Body of pancreas (tissue), 4 donors: Measurements from ENCODE around the gene NHERF1. TPM values are rescaled to one million over a fixed set of nuclear protein-coding genes. Genes with fewer than 3 reads are reported as not detected.

Experiments used
- ATAC-seq: fragments of 150-250 bp; one replicate; pipeline ENCODE4 v1.9.1; 2016
- DNase-seq, 4 donors: peaks; one replicate each; pipeline ENCODE4 v3.0.0-alpha.2; 2019
- H3K27ac ChIP-seq, 4 donors: fragments of 200-600 bp; sonication (generic); 1 replicate in 3 of 4; 2 replicates in 1 of 4; pipeline versions ENCODE4 v1.5.1 to v1.6.1; 2016 to 2019; ENCODE audit warnings: mild to moderate bottlenecking in 1 of 4, mixed read lengths in 1 of 4, moderate library complexity in 1 of 4
- H3K27me3 ChIP-seq, 2 donors: fragments of 200-600 bp; sonication (generic); one replicate each; pipeline ENCODE4 v1.6.0; 2016; ENCODE audit warnings: mild to moderate bottlenecking in 1 of 2
- H3K36me3 ChIP-seq, 2 donors: fragments of 200-600 bp; sonication (generic); replicated peaks in 1 of 2; 2 replicates each; pipeline ENCODE4 v1.5.1; 2016; ENCODE audit warnings: low read depth in 2 of 2; ENCODE audit not compliant: insufficient read depth in 1 of 2
- H3K4me1 ChIP-seq: fragments of 200-600 bp; sonication (generic); one replicate; pipeline ENCODE4 v1.6.0; 2016
- H3K4me3 ChIP-seq, 2 donors: fragments of 200-600 bp; sonication (generic); 1 replicate in 1 of 2; 2 replicates in 1 of 2; pipeline ENCODE4 v1.5.1; 2016 to 2019
- H3K9me3 ChIP-seq, 3 donors: fragments of 200-600 bp; sonication (generic); 1 replicate in 2 of 3; 2 replicates in 1 of 3; pipeline ENCODE4 v1.5.1; 2016
- POLR2A ChIP-seq, 3 donors: fragments of 450-650 bp; IDR thresholded peaks; one replicate each; pipeline ENCODE4 v1.6.1; 2016; ENCODE audit warnings: antibody characterized with exemption in 3 of 3, mild to moderate bottlenecking in 2 of 3
- WGBS, 2 donors: methylation state at CpG; one replicate each; pipeline ENCODE4 v1.1.5; 2017; 5-methylcytosine and 5-hydroxymethylcytosine counted together
- intact Hi-C: fragments of 100-400 bp; cut with DNase I; formaldehyde crosslinking; loops from one replicate; pipeline ENCODE4 v1.15.1; 2023
- total RNA-seq, 2 donors: library from RNA; depleted of rRNA; stranded (reverse); fragments of >200 nt; gene quantifications; one replicate each; pipeline ENCODE4 v1.1.0, GENCODE V29; 2016
- TF ChIP-seq, protein P1 (sequence below), 7 experiments: fragments of 450-650 bp in 4 of 7; fragments of 200-600 bp in 3 of 7; sonication (generic) in 3 of 7; IDR thresholded peaks; one replicate each; pipeline ENCODE4 v1.5.1; 2016 to 2019; ENCODE audit warnings: antibody characterized with exemption in 7 of 7

The NHERF1 gene
- total RNA-seq, 2 donors from 2014 or later = 56.6 to 64.9 TPM

DNA sequence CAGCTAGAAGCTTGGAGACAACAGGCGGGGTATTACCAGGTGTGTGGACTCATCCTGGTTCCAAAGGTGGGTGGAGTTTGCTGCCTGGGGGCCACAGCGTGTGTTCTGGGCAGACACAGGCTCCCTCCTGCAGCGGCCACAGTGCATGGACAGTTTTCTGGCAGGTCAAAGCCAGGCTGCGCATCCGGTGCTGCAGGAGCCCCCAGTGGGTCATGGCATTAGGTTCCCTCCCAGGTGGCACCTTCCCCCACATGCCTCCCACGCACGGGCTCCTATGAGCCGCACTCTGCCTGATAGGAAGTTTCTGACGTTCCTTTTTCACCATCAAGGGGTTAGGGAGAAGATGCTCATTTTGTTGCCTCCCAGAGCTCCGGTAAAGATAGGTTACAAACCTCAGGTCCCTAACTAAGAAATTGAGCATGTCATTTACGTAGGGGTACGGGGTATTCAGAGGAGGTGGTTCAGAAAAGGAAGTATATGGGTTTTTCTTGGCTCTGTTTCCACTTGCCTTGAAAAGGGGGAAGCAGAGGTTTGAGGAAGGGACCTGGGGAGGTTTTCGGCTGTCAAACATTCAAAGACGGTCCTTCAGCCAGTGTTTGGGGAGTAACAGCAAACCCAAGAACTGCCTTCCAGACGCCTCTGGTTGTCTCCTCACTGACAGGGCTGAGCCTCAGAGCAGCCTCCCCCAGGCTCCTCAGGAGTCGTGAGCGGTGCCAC lies 60.4 kb downstream of the NHERF1 start:
- Histone ChIP-seq H3K4me3 (no peak overlapping the region), H3K27ac (no peak overlapping the region), H3K27me3 (no peaks in the 10 kb centered on the region), H3K4me1 (no peaks in the 10 kb centered on the region), H3K36me3 (no peaks in the 10 kb centered on the region), H3K9me3 (no peaks in the 10 kb centered on the region)
- 86 to 91% methylated on average over 11 to 17 of the region's 17 CpGs for WGBS, 2 donors
- intact Hi-C loops = no loop called here
- no peak for ATAC-seq
- DNase-seq = no peak
- no peak for TF ChIP-seq POLR2A (IDR thresholded peaks at IDR 0.05)
- TF ChIP-seq, protein P1, sequence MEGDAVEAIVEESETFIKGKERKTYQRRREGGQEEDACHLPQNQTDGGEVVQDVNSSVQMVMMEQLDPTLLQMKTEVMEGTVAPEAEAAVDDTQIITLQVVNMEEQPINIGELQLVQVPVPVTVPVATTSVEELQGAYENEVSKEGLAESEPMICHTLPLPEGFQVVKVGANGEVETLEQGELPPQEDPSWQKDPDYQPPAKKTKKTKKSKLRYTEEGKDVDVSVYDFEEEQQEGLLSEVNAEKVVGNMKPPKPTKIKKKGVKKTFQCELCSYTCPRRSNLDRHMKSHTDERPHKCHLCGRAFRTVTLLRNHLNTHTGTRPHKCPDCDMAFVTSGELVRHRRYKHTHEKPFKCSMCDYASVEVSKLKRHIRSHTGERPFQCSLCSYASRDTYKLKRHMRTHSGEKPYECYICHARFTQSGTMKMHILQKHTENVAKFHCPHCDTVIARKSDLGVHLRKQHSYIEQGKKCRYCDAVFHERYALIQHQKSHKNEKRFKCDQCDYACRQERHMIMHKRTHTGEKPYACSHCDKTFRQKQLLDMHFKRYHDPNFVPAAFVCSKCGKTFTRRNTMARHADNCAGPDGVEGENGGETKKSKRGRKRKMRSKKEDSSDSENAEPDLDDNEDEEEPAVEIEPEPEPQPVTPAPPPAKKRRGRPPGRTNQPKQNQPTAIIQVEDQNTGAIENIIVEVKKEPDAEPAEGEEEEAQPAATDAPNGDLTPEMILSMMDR (IDR thresholded peaks at IDR 0.05) = no peak

DNA sequence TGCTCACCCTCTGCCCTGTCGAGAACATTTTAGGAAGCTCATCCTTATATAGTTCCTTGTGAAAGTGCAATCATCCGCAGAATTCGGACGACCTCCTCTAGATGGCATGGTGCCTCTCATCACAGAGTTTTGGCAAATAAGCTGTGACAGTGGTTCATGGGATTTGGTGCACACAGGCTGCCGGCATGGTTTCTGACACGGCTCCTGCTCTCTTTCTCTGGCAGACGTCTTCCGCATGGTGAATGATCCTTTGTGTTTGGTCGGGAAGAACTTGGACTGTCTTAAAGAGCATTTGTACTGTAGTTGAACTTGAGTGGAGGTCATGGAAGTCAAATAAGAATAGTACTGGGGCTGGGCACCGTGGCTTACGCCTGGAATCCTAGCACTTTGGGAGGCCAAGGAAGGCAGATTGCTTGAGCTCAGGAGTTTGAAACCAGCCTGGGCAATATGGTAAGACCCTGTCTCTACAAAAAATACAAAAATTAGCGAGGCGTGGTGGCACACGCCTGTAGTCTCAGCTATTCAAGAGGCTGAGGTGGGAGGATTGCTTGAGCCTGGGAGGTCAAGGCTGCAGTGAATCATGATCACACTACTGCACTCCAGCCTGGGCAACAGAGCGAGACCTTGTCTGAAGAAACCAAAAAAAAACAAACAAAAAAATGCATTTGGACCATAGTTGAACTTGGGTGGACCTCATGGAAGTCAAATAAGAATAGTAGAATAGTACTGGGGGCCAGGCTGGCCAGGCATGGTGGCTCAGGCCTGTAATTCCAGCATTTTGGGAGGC lies 62.5 kb downstream of the NHERF1 start:
- Histone ChIP-seq H3K4me3 (no peak overlapping the region), H3K27me3 (no peaks in the 10 kb centered on the region), H3K27ac (no peak overlapping the region), H3K9me3 (no peaks in the 10 kb centered on the region), H3K4me1 (no peaks in the 10 kb centered on the region), H3K36me3 (no peaks in the 10 kb centered on the region)
- intact Hi-C loops = no loop called here
- TF ChIP-seq POLR2A (IDR thresholded peaks at IDR 0.05) = no peak
- TF ChIP-seq, protein P1 (IDR thresholded peaks at IDR 0.05) = no peak
- WGBS, 2 donors = 87 to 88% methylated on average over 15 of the region's 15 CpGs
- DNase-seq = no peak
- no peak for ATAC-seq

DNA sequence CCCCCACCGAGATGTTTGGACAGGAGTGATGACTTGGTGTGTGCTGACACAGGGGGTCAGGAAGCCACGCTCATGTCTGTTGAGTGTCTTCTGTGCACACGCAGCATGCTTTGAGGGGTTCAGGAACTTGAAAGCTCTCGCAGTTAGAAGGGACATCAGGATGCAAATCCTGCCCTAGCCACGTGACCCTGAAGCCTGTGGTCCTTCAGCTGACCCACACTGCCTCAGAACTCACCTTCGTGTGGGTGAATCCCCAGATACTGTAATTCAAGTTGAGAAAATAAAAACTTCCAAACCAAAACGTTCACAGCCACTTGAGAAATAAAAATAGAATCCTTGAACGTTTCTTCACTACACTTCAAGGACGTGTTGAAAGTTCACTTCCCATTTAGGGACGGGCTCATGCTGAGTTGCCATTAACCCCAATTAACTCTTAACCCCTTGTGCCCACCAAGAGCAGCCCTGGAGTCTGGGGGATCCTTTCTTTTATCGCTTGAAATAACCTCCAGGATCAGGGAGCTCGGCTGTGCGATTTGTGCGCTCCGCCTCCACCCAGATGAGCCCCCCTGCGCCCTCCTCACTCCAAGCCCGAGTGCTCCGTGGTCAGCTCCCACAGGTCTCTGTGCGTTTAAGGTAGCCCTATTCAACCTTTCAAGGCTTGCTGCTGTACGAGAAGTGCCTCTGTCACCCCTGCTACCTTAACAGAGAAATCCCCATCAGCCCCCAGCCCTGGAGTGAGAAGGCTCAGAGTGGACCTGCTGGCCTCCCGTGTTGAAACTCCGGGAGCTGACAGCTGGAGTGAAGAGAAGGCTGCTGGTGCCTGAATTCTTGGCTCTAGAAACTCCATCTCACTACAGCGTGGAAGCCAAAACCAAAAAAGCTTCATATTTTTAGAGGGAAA lies 63.9 kb downstream of the NHERF1 start:
- intact Hi-C loops = no loop called here
- H3K36me3 ChIP-seq = no peaks in the 10 kb centered on the region
- no peak for ATAC-seq
- H3K4me1 ChIP-seq = no peaks in the 10 kb centered on the region
- H3K9me3 ChIP-seq = no peaks in the 10 kb centered on the region
- H3K4me3 ChIP-seq = no peak overlapping the region
- DNase-seq = no peak
- TF ChIP-seq POLR2A (IDR thresholded peaks at IDR 0.05) = no peak
- TF ChIP-seq, protein P1 (IDR thresholded peaks at IDR 0.05) = no peak
- H3K27me3 ChIP-seq = no peaks in the 10 kb centered on the region
- 59 to 71% methylated on average over 21 to 23 of the region's 23 CpGs for WGBS, 2 donors
- no peak overlapping the region for H3K27ac ChIP-seq

DNA sequence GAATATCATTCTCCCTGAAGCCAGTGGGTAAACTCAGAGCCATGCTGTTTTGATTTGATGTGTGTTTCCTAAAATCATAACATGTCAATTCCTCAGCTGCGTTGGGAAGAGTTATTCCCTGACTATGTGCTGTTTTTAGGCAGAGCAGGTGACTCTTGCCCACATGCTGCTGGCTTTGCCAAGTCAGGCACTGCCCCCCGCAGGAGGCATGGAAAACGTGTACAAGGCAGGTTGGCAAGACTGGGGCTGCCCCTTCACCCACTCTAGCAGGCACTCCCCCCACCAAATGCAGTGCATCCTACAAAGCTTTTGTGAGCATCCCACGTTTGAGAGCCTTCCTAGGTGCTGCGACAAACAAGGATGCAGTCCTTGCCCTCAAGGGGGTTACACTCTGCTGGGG lies 66.0 kb downstream of the NHERF1 start:
- no peak for TF ChIP-seq POLR2A (IDR thresholded peaks at IDR 0.05)
- TF ChIP-seq, protein P1 (IDR thresholded peaks at IDR 0.05) = no peak
- 85 to 86% methylated on average over 4 to 5 of the region's 5 CpGs for WGBS, 2 donors
- H3K4me3 ChIP-seq = no peak overlapping the region
- DNase-seq = no peak
- intact Hi-C loops = no loop called here
- no peak for ATAC-seq
- no peaks in the 10 kb centered on the region for H3K27me3 ChIP-seq
- no peaks in the 10 kb centered on the region for H3K4me1 ChIP-seq
- no peaks in the 10 kb centered on the region for H3K9me3 ChIP-seq
- H3K27ac ChIP-seq = no peak overlapping the region
- no peaks in the 10 kb centered on the region for H3K36me3 ChIP-seq
